ENCODE measurements around the gene LAMB3.

DNA sequence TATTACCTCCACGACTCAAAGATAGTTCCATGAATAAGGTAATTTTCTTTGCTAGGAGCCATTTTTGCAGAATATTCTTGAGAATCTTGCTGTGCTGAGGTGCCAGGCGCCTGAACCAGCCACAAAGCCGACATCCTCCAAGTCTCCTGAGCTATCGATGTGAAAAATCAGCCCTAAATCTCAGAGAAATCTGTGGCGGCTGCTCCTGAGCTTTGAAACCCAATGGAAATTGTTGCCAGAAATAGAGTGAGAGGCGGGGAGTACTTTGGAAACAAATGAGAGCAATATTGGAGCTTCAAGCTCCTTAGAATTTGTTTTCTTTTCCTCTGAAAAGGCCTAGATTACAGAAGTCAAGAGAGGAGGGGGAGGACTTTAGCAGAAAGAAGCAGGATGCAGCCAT lies 62.4 kb downstream of the LAMB3 start:
- TF ChIP-seq POLR2A (IDR thresholded peaks at IDR 0.05), result no peak
- TF ChIP-seq, protein P1, sequence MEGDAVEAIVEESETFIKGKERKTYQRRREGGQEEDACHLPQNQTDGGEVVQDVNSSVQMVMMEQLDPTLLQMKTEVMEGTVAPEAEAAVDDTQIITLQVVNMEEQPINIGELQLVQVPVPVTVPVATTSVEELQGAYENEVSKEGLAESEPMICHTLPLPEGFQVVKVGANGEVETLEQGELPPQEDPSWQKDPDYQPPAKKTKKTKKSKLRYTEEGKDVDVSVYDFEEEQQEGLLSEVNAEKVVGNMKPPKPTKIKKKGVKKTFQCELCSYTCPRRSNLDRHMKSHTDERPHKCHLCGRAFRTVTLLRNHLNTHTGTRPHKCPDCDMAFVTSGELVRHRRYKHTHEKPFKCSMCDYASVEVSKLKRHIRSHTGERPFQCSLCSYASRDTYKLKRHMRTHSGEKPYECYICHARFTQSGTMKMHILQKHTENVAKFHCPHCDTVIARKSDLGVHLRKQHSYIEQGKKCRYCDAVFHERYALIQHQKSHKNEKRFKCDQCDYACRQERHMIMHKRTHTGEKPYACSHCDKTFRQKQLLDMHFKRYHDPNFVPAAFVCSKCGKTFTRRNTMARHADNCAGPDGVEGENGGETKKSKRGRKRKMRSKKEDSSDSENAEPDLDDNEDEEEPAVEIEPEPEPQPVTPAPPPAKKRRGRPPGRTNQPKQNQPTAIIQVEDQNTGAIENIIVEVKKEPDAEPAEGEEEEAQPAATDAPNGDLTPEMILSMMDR (IDR thresholded peaks at IDR 0.05), result no peak
